ENCODE data around the gene PKDREJ. TPM values are rescaled to one million over a fixed set of nuclear protein-coding genes. Genes with fewer than 3 reads are reported as not detected.

Gene PKDREJ
- total RNA-seq, 2 experiments from 2014 or later = not detected

- no peak overlapping the region for H3K4me3 ChIP-seq (ENCODE audit: low read depth, low read length, poor library complexity, severe bottlenecking)
- H3K9me2 ChIP-seq (ENCODE audit: insufficient read depth, low read length) = no peaks in the 10 kb centered on the region
- no peaks in the 10 kb centered on the region for H4K20me1 ChIP-seq (ENCODE audit: insufficient read depth, low read length)
- H3K4me2 ChIP-seq (ENCODE audit: low read length) = peak overlapping the region; percentile 24; the same call in 1 of the 2 replicates
- H3K4me1 ChIP-seq (ENCODE audit: insufficient read depth, low read length, poor library complexity, severe bottlenecking) = no peaks in the 10 kb centered on the region
- TF ChIP-seq EZH2phosphoT487 (IDR thresholded peaks at IDR 0.05; ENCODE audit: borderline replicate concordance, low read depth, low read length) (no peak), CTCF (conservative IDR thresholded peaks at IDR 0.05; ENCODE audit: low read length) (no peak)
- POLR2A ChIA-PET = interaction anchor here (0.6 to 1.0 kb wide), 2 partner anchors 16 to 23 kb away, joined by 3 read pairs; no protein-coding TSS in a partner anchor
- H3K79me2 ChIP-seq (ENCODE audit: insufficient read depth, low read depth, low read length) = no peaks in the 10 kb centered on the region
- peaks cover 4% of the 10 kb centered on the region; the same call in 1 of the 2 replicates for H3K9me3 ChIP-seq (ENCODE audit: low read length)
- no TSS peak for BruUV-seq (replicated peaks)
- intact Hi-C loops (cut with micrococcal nuclease; ENCODE audit: unreplicated experiment) = no loop called here
- DNase-seq (ENCODE audit: low spot score) = peak; percentile 30
- no peak overlapping the region for H3K27ac ChIP-seq (ENCODE audit: low read depth, low read length, poor library complexity, severe bottlenecking)
- H3K36me3 ChIP-seq (ENCODE audit: insufficient read depth, low read length) = no peaks in the 10 kb centered on the region; the same call in 1 of the 2 replicates
- H2AFZ ChIP-seq (ENCODE audit: low read length) = peak overlapping the region; percentile 93
- CTCF ChIA-PET (ENCODE audit: unreplicated experiment) = interaction anchor here (1.5 kb wide), 1 partner anchor 13 kb away, joined by 4 read pairs; no protein-coding TSS in a partner anchor
Observed at GRCh38 chr22:46275455-46276122, 12.4 kb upstream of the PKDREJ start.

GRCh38 chr22:46274381-46274780, 11.2 kb upstream of the PKDREJ start:
- ChIA-PET CTCF (ENCODE audit: unreplicated experiment) (no interaction called here), POLR2A (no interaction called here)
- H3K4me1 ChIP-seq (ENCODE audit: insufficient read depth, low read length, poor library complexity, severe bottlenecking) = no peaks in the 10 kb centered on the region
- no TSS peak for BruUV-seq (replicated peaks)
- TF ChIP-seq CTCF (conservative IDR thresholded peaks at IDR 0.05; ENCODE audit: low read length) (no peak), EZH2phosphoT487 (IDR thresholded peaks at IDR 0.05; ENCODE audit: borderline replicate concordance, low read depth, low read length) (no peak)
- H2AFZ ChIP-seq (ENCODE audit: low read length) = no peak overlapping the region
- H3K36me3 ChIP-seq (ENCODE audit: insufficient read depth, low read length) = no peaks in the 10 kb centered on the region; the same call in 1 of the 2 replicates
- no peak for DNase-seq (ENCODE audit: low spot score)
- H4K20me1 ChIP-seq (ENCODE audit: insufficient read depth, low read length) = no peaks in the 10 kb centered on the region
- H3K9me2 ChIP-seq (ENCODE audit: insufficient read depth, low read length) = no peaks in the 10 kb centered on the region
- intact Hi-C loops (cut with micrococcal nuclease; ENCODE audit: unreplicated experiment) = no loop called here
- no peak overlapping the region for H3K4me2 ChIP-seq (ENCODE audit: low read length)
- peaks cover 4% of the 10 kb centered on the region; the same call in 1 of the 2 replicates for H3K9me3 ChIP-seq (ENCODE audit: low read length)
- H3K27ac ChIP-seq (ENCODE audit: low read depth, low read length, poor library complexity, severe bottlenecking) = no peak overlapping the region
- H3K79me2 ChIP-seq (ENCODE audit: insufficient read depth, low read depth, low read length) = no peaks in the 10 kb centered on the region
- no peak overlapping the region for H3K4me3 ChIP-seq (ENCODE audit: low read depth, low read length, poor library complexity, severe bottlenecking)
